OCI-LY1 (cell line): ENCODE measurements around the gene LSM4.

Experiments used
- CTCF ChIP-seq: fragments of 200-600 bp; sonication (generic), shearing (Covaris generic); IDR thresholded peaks from 2 replicates; pipeline ENCODE4 v1.5.1; 2017; ENCODE audit warnings: mild to moderate bottlenecking, antibody characterized with exemption, low read length, moderate library complexity, mixed read lengths
- EZH2 ChIP-seq: fragments of 200-600 bp; sonication (generic), shearing (Covaris generic); IDR thresholded peaks from 2 replicates; pipeline ENCODE4 v1.8.0; 2017; ENCODE audit warnings: borderline replicate concordance, mixed run types, mild to moderate bottlenecking, antibody characterized with exemption, low read length, moderate library complexity, mixed read lengths

DNA sequence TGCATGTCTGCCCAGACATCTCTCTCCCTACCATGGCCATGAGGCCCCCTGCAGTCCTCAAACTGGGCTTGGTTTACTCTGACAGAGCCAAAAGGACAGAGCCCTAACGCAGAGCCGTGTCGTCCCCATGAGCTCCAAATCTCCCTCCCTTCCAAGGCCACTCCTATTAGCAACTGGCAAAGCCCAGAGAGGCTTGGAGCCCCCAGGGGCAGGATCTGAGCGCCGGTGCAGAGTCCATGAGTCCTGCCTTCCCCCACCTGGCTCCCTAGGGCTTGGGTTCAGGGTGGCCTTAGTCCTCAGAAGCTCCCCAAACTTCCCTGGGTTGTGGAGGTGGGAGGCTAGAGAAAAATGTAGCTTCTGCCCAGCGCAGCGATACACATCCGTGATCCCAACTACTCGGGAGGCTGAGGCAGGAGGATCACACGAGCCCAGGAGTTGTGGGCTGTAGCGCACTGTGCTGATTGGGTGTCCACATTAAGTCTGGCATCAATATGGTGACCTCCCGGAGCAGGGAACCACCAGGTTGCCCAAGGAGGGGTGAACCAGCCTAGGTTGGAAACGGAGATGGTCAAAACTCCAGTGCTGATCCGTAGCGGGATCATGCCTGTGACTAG lies 10.1 kb upstream of the LSM4 start:
- no peak for TF ChIP-seq CTCF
- no peak for TF ChIP-seq EZH2
